ENCODE results near the gene PPIF. TPM values are rescaled to one million over a fixed set of nuclear protein-coding genes. Genes with fewer than 3 reads are reported as not detected.

PPIF gene
- total and polyA plus RNA-seq, 7 donors: 44.6 to 297 (median 85.9) TPM

DNA sequence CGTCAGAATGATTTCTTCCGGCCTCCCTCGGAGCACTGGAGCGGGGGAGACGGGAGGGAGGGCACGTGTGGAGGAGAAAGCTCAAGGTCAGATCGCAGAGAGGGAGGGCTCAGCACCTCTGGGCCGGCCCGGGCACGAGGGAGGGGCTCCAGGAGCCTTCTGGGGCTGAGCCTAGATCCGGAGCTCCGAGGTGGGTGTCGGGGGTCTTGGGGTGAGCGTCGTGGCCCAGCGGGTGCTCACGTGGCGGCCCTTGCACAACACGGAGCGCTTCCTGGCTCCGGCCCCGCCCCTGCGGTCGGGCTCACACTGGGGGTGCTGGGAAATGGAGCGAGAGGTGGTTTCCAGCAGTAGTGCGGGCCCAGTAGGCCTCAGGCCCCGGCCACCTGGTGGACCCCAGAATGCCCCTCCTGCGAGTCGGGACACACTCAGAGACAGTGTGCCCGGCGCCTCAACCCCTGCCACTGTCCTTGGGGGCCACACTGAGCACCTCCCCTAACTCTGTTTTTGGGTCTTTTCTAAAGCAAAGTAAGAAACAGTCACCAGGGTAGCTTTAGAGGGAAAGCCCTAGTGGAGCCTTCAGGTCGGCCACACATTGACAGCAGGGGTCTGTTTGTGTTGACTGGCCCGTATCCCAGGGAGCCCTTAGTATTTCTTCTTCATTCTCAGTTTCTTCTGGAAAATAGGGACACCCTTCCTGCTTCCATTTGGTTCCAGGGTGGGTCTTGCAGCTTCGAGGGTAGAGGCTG lies 798 bp downstream of the PPIF start:
- no peaks in the 10 kb centered on the region for H3K9me3 ChIP-seq
- TF ChIP-seq, protein P1, sequence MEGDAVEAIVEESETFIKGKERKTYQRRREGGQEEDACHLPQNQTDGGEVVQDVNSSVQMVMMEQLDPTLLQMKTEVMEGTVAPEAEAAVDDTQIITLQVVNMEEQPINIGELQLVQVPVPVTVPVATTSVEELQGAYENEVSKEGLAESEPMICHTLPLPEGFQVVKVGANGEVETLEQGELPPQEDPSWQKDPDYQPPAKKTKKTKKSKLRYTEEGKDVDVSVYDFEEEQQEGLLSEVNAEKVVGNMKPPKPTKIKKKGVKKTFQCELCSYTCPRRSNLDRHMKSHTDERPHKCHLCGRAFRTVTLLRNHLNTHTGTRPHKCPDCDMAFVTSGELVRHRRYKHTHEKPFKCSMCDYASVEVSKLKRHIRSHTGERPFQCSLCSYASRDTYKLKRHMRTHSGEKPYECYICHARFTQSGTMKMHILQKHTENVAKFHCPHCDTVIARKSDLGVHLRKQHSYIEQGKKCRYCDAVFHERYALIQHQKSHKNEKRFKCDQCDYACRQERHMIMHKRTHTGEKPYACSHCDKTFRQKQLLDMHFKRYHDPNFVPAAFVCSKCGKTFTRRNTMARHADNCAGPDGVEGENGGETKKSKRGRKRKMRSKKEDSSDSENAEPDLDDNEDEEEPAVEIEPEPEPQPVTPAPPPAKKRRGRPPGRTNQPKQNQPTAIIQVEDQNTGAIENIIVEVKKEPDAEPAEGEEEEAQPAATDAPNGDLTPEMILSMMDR (IDR thresholded peaks at IDR 0.05): no peak
- peak overlapping the region; percentile 92 for H3K27ac ChIP-seq
- DNase-seq (peak; percentile 82 to 87), ATAC-seq (peak; percentile 70 to 78 (median 76))
- peak overlapping the region; percentile 85 for H3K4me3 ChIP-seq
- H3K36me3 ChIP-seq (ENCODE audit: insufficient read depth in 1 of 2, low read depth in 1 of 2): peaks cover 3 to 42% of the 10 kb centered on the region in 2 donors
- intact Hi-C loops (cut with DNase I): no loop called here
- no peaks in the 10 kb centered on the region for H3K27me3 ChIP-seq (ENCODE audit: insufficient read depth in 3 of 3, low read length in 2 of 3)
- peaks cover 16% of the 10 kb centered on the region for H3K4me1 ChIP-seq
- 6 to 8% (median 6%) methylated on average over 30 to 34 of the region's 34 CpGs for WGBS, 3 donors

DNA sequence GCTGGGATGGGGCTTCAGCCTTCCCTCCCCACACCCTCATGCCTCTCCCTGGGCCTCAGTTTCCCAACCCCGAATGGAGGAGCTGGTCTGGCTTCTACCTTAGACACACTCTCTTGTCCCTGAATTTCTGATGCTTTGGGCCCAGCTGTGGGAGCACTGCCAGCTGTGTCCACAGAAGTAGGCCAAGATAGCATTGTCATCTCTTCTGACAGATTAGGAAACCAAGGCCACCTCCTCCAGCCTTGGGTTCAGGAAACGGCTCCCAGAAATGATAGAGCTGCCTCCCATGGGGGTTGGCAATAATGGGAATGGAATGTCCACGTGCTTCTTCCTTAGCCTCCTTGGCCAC lies 1.3 kb downstream of the PPIF start:
- intact Hi-C loops (cut with DNase I): no loop called here
- Histone ChIP-seq H3K4me3 (peak overlapping the region; percentile 85), H3K9me3 (no peaks in the 10 kb centered on the region), H3K36me3 (ENCODE audit: insufficient read depth in 1 of 2, low read depth in 1 of 2) (peaks cover 3 to 47% of the 10 kb centered on the region in 2 donors), H3K27ac (peak overlapping the region; percentile 92), H3K4me1 (peaks cover 18% of the 10 kb centered on the region), H3K27me3 (ENCODE audit: insufficient read depth in 3 of 3, low read length in 2 of 3) (no peaks in the 10 kb centered on the region)
- DNase-seq (peak in 1 of 2 donors; percentile 70), ATAC-seq (no peak)
- TF ChIP-seq, protein P1 (IDR thresholded peaks at IDR 0.05): no peak
- WGBS, 3 donors: 46 to 65% (median 55%) methylated on average over 3 of the region's 3 CpGs

DNA sequence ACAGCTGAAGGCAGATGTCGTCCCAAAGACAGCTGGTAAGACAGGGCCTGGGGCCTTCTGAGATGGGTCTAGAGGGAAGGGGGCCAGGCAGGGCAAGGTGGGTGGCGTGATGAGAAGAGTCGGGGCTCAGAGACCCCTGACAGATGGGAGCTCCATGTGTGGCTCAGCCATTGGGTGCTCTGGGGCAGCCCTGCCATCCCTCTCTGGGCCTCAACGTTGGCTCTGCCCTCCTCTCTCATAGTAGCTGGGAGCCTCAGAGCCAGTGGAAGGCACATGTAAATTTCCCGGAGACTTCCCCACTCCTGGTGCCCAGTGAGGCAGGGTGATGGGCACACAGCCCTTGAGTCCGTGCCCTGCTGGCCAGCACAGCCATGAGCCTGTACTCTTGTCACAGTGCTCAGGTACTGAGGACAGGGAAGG lies 1.8 kb downstream of the PPIF start:
- H3K27me3 ChIP-seq (ENCODE audit: insufficient read depth in 3 of 3, low read length in 2 of 3): no peaks in the 10 kb centered on the region
- DNase-seq: no peak
- H3K27ac ChIP-seq: peak overlapping the region; percentile 92
- peaks cover 18% of the 10 kb centered on the region for H3K4me1 ChIP-seq
- H3K4me3 ChIP-seq: peak overlapping the region; percentile 85
- TF ChIP-seq, protein P1 (IDR thresholded peaks at IDR 0.05): no peak
- intact Hi-C loops (cut with DNase I): no loop called here
- no peak for ATAC-seq
- no peaks in the 10 kb centered on the region for H3K9me3 ChIP-seq
- H3K36me3 ChIP-seq (ENCODE audit: insufficient read depth in 1 of 2, low read depth in 1 of 2): peaks cover 3 to 52% of the 10 kb centered on the region in 2 donors
- 61 to 74% (median 64%) methylated on average over 6 of the region's 6 CpGs for WGBS, 3 donors

DNA sequence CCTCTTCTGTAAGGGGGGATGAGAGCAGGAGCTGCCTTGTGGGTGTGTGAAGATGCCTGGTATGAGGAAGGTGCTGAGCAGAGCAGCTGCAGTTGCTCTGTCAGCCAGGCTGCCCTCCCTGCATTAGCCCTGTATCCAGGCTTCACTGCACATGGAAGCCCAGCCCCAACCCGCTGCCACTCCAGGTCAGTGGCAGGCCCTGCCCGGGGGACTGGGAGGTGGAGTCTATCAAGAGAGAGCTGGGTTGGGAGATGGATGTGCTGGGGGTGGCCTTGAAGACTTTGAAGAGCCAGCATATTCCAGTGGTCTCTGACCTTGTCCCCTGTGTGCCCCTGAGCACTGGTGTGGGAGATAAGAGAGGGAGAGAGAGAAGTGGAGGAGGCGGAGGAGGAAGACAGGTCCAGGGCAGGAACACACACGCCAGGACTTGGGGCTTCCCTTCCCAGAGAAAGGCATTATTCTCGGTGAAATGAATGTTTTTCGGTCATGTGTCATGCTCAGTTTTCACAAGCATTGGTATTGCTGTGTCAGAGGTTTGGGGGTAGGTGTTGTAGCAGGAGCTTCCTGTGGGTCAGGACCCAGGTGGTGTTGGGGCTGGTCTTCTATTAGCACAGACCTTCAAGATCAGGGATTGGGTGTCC lies 2.6 kb downstream of the PPIF start:
- peaks cover 3 to 60% of the 10 kb centered on the region in 2 donors for H3K36me3 ChIP-seq (ENCODE audit: insufficient read depth in 1 of 2, low read depth in 1 of 2)
- H3K4me3 ChIP-seq: no peak overlapping the region
- intact Hi-C loops (cut with DNase I): no loop called here
- WGBS, 3 donors: 81 to 88% (median 83%) methylated on average over 5 to 6 of the region's 6 CpGs
- peak overlapping the region; percentile 92 for H3K27ac ChIP-seq
- no peaks in the 10 kb centered on the region for H3K9me3 ChIP-seq
- H3K4me1 ChIP-seq: peaks cover 18% of the 10 kb centered on the region
- ATAC-seq (no peak), DNase-seq (no peak)
- H3K27me3 ChIP-seq (ENCODE audit: insufficient read depth in 3 of 3, low read length in 2 of 3): no peaks in the 10 kb centered on the region
- TF ChIP-seq, protein P1 (IDR thresholded peaks at IDR 0.05): no peak
